HCT116 (cell line): Measurements from ENCODE around the gene TMA7B.

Experiments
- CTCF ChIP-seq, 3 experiments: fragments of 200-600 bp in 1 of 3; sonication (generic) in 1 of 3; IDR thresholded peaks in 2 of 3; conservative IDR thresholded peaks in 1 of 3; 2 replicates each; pipeline ENCODE4 v1.5.1; 2012 to 2017; ENCODE audit warnings: low read depth in 2 of 3, low read length in 2 of 3, antibody characterized with exemption in 1 of 3, borderline replicate concordance in 1 of 3, control low read depth in 1 of 3, mild to moderate bottlenecking in 1 of 3, mixed read lengths in 1 of 3, mixed run types in 1 of 3, moderate library complexity in 1 of 3; ENCODE audit not compliant: insufficient read depth in 1 of 3
- EZH2 ChIP-seq: fragments of 200-600 bp; sonication (generic); IDR thresholded peaks from 2 replicates; pipeline ENCODE4 v1.6.1; 2017; ENCODE audit warnings: antibody characterized with exemption, mixed run types
- POLR2A ChIP-seq: IDR thresholded peaks from 2 replicates; pipeline ENCODE4 v1.7.0; 2011; ENCODE audit warnings: borderline replicate concordance; ENCODE audit not compliant: insufficient read depth, insufficient read length; ENCODE audit errors: extremely low read depth
- POLR2AphosphoS5 ChIP-seq: IDR thresholded peaks from 2 replicates; pipeline ENCODE4 v1.6.1; 2011; ENCODE audit warnings: mild to moderate bottlenecking, low read depth, low read length, moderate library complexity
- REST ChIP-seq: IDR thresholded peaks from 2 replicates; pipeline ENCODE4 v1.6.1; 2012; ENCODE audit warnings: low read depth

- TF ChIP-seq CTCF (IDR thresholded peaks at IDR 0.05 in 2 of 3, conservative IDR thresholded peaks at IDR 0.05 in 1 of 3; ENCODE audit: borderline replicate concordance in 1 of 3, insufficient read depth in 1 of 3, low read depth in 2 of 3, low read length in 2 of 3) (no peak), EZH2 (no peak), REST (no peak), POLR2A (no peak), POLR2AphosphoS5 (no peak)
Observed at GRCh38 chr22:39928536-39929520, 31.4 kb upstream of the TMA7B start.
